K562 (cell line): ENCODE results near the gene HMBS. TPM values are rescaled to one million over a fixed set of nuclear protein-coding genes. Genes with fewer than 3 reads are reported as not detected.
A peak's percentile ranks its signal among the peaks of the same experiment; 100 is the strongest.

Experiments
- EZH2 ChIP-seq: IDR thresholded peaks from 2 replicates; pipeline ENCODE4 v1.6.1; 2012; ENCODE audit warnings: low read depth, mild to moderate bottlenecking, inconsistent platforms, low read length, borderline replicate concordance
- FIP1L1 ChIP-seq: fragments of 200-400 bp; formaldehyde crosslinking; IDR thresholded peaks from 2 replicates; pipeline ENCODE4 v1.6.1; 2018; ENCODE audit warnings: mild to moderate bottlenecking, low read depth, low read length; ENCODE audit not compliant: poor library complexity, severe bottlenecking
- JUN ChIP-seq, 2 experiments: sonication (generic) in 1 of 2; formaldehyde crosslinking in 1 of 2; IDR thresholded peaks; 2 replicates each; pipeline versions ENCODE4 v1.6.1 to v1.8.0; 2012 to 2022; ENCODE audit warnings: borderline replicate concordance in 2 of 2, mild to moderate bottlenecking in 2 of 2, improper control_type of control experiment in 1 of 2, low read depth in 1 of 2, low read length in 1 of 2, missing genetic modification reagents in 1 of 2
- LEF1 ChIP-seq: fragments of 450-650 bp; IDR thresholded peaks from 2 replicates; pipeline ENCODE4 v1.6.1; 2016; ENCODE audit warnings: mild to moderate bottlenecking
- REST ChIP-seq, 2 experiments: fragments of 450-650 bp; formaldehyde crosslinking in 1 of 2; IDR thresholded peaks; 2 replicates each; pipeline versions ENCODE4 v1.4.0 to v1.6.1; 2014 to 2020; ENCODE audit warnings: mild to moderate bottlenecking in 2 of 2, borderline replicate concordance in 1 of 2, low read depth in 1 of 2
- TCF7L2 ChIP-seq: fragments of 150-350 bp; IDR thresholded peaks from 2 replicates; pipeline ENCODE4 v1.6.1; 2016; ENCODE audit warnings: low read depth, mild to moderate bottlenecking, low read length, moderate library complexity
- TRIM24 ChIP-seq, 2 experiments: fragments of 450-650 bp; IDR thresholded peaks; 2 replicates each; pipeline ENCODE4 v1.6.1; 2016
- polyA plus RNA-seq, 8 experiments: library from polyadenylated mRNA; depleted of rRNA in 4 of 8; stranded (reverse) in 5 of 8; unstranded in 3 of 8; fragments of >200 nt; fragmentation: Nextera tagmentation in 2 of 8; fragmentation: Illumina TruSeq in 1 of 8; extraction: Ambion mirVana in 2 of 8; extraction: Trizol in 1 of 8; gene quantifications; 2 replicates each; pipeline versions ENCODE4 v1.2.1 to v1.2.3, GENCODE V29; 2011 to 2014; ENCODE audit warnings: inconsistent platforms in 1 of 8, missing spikeins in 1 of 8
- total RNA-seq, 7 experiments: library from RNA; depleted of rRNA in 6 of 7; stranded (reverse); fragments of >200 nt in 6 of 7; fragmentation: Illumina TruSeq in 2 of 7; extraction: Trizol in 2 of 7; gene quantifications; 2 replicates each; pipeline versions ENCODE4 v1.2.1 to v1.2.3, GENCODE V29; 2011 to 2021; ENCODE audit warnings: low replicate concordance in 1 of 7
- TF ChIP-seq, protein P1 (sequence below): sonication (generic); formaldehyde crosslinking; IDR thresholded peaks from 2 replicates; pipeline ENCODE4 v1.4.0; 2020; ENCODE audit warnings: mild to moderate bottlenecking, missing genetic modification reagents
- TF ChIP-seq, protein P2 (sequence below): sonication (generic); formaldehyde crosslinking; IDR thresholded peaks from 2 replicates; pipeline ENCODE4 v1.8.1; 2023; ENCODE audit warnings: missing genetic modification reagents, mild to moderate bottlenecking, borderline replicate concordance
- TF ChIP-seq, protein P3 (sequence below): fragments of 250-450 bp; sonication (Bioruptor Pico); IDR thresholded peaks from 2 replicates; pipeline ENCODE4 v1.6.1; 2021; ENCODE audit warnings: mild to moderate bottlenecking

The HMBS gene
- total and polyA plus RNA-seq, 9 of the 15 experiments (the other 6 are each of a cell fraction or from before 2014, with no cell fraction given) = 56.9 to 385 (median 286) TPM

- TF ChIP-seq, protein P1, sequence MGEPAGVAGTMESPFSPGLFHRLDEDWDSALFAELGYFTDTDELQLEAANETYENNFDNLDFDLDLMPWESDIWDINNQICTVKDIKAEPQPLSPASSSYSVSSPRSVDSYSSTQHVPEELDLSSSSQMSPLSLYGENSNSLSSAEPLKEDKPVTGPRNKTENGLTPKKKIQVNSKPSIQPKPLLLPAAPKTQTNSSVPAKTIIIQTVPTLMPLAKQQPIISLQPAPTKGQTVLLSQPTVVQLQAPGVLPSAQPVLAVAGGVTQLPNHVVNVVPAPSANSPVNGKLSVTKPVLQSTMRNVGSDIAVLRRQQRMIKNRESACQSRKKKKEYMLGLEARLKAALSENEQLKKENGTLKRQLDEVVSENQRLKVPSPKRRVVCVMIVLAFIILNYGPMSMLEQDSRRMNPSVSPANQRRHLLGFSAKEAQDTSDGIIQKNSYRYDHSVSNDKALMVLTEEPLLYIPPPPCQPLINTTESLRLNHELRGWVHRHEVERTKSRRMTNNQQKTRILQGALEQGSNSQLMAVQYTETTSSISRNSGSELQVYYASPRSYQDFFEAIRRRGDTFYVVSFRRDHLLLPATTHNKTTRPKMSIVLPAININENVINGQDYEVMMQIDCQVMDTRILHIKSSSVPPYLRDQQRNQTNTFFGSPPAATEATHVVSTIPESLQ = no peak
- TF ChIP-seq TCF7L2 (no peak), JUN (IDR thresholded peaks at IDR 0.05; ENCODE audit: borderline replicate concordance, low read depth, low read length) (peak; percentile 55; the same call in 1 of the 2 replicates), JUN (CRISPR knock-in tag; IDR thresholded peaks at IDR 0.05; ENCODE audit: borderline replicate concordance) (no peak), TRIM24 (IDR thresholded peaks at IDR 0.05) (peak in 1 of 2 experiments; percentile 93; a peak in 2 of 4 replicates), FIP1L1 (no peak), LEF1 (no peak), REST (IDR thresholded peaks at IDR 0.05; ENCODE audit: borderline replicate concordance) (peak; percentile 38), REST (CRISPR knock-in tag; IDR thresholded peaks at IDR 0.05; ENCODE audit: low read depth) (no peak), EZH2 (no peak)
- TF ChIP-seq, protein P2, sequence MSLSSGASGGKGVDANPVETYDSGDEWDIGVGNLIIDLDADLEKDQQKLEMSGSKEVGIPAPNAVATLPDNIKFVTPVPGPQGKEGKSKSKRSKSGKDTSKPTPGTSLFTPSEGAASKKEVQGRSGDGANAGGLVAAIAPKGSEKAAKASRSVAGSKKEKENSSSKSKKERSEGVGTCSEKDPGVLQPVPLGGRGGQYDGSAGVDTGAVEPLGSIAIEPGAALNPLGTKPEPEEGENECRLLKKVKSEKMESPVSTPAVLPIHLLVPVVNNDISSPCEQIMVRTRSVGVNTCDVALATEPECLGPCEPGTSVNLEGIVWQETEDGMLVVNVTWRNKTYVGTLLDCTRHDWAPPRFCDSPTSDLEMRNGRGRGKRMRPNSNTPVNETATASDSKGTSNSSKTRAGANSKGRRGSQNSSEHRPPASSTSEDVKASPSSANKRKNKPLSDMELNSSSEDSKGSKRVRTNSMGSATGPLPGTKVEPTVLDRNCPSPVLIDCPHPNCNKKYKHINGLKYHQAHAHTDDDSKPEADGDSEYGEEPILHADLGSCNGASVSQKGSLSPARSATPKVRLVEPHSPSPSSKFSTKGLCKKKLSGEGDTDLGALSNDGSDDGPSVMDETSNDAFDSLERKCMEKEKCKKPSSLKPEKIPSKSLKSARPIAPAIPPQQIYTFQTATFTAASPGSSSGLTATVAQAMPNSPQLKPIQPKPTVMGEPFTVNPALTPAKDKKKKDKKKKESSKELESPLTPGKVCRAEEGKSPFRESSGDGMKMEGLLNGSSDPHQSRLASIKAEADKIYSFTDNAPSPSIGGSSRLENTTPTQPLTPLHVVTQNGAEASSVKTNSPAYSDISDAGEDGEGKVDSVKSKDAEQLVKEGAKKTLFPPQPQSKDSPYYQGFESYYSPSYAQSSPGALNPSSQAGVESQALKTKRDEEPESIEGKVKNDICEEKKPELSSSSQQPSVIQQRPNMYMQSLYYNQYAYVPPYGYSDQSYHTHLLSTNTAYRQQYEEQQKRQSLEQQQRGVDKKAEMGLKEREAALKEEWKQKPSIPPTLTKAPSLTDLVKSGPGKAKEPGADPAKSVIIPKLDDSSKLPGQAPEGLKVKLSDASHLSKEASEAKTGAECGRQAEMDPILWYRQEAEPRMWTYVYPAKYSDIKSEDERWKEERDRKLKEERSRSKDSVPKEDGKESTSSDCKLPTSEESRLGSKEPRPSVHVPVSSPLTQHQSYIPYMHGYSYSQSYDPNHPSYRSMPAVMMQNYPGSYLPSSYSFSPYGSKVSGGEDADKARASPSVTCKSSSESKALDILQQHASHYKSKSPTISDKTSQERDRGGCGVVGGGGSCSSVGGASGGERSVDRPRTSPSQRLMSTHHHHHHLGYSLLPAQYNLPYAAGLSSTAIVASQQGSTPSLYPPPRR (CRISPR knock-in tag) = no peak
- TF ChIP-seq, protein P3, sequence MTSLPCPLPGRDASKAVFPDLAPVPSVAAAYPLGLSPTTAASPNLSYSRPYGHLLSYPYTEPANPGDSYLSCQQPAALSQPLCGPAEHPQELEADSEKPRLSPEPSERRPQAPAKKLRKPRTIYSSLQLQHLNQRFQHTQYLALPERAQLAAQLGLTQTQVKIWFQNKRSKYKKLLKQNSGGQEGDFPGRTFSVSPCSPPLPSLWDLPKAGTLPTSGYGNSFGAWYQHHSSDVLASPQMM (CRISPR knock-in tag) = no peak
Measured at GRCh38 chr11:119101759-119102423, 17.2 kb downstream of the HMBS start, which contains the start of gene DPAGT1 (continued).
